DMS79 (cell line): ENCODE results near the gene CHMP6.
"Not testable (repeated sequence)": the region's sequence is repeated elsewhere in the genome, so short reads cannot be mapped to it uniquely, and the experiment has no call there.

Experiments
- DNase-seq: peaks from one replicate; lab custom pipeline; 2025; lab: John Stamatoyannopoulos, UW

CHMP6 gene

DNA sequence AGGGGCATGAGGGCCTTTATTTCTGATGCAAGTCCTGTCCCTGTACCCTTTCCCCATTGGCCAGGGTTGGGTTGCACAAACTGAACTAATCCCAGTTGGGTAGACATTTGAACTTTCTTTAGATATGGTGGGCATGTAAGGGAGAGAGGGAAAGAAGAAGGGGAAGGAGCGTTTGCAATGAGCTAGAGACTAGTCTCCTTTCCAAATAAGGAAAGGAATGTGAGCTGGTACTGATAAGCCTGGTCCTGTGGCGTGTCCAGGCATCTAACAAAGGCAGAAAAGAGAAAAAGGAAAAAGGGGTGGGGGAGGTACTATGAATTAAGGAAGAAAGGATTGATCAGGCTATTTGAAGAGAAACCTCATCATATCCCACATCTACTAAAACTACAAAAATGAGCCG, 20.3 kb downstream of the CHMP6 start:
- no peak for DNase-seq

GRCh38 chr17:81012574-81013447, 21.2 kb downstream of the CHMP6 start:
- DNase-seq, result no peak

DNA sequence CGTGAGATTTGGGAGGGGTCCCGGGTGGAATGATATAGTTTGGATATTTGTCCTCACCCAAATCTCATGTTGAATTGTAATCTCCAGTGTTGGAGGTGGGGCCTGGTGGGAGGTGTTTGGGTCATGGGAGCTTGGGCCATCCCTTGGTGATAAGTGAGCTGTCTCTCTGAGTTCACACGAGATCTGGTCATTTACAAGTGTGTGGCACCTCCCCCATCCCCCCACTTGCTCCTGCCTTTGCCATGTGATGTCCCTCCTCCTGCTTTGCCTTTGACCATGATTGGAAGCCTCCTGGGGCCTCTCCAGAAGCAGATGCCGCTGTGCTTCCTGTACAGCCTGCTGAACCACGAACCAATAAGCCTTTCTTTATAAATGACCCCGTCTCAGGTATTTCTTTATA, 22.0 kb downstream of the CHMP6 start:
- DNase-seq, result no peak

DNA sequence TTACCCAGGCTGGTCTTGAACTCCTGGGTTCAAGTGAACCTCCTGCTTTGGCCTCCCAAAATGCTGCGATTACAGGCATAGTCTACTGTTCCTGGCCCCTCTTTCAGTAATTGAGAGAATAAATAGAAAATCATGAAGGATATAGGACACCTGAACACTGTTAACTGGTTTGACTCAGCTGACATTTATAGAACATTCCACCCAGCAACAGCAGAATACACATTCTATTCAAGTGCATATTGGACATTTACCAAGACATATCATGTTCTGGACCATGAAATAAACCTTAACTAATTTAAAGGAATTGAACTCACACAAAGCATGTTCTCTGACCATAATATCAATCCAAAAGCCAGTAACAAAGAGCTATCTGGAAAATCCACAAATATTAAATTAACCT, 23.5 kb downstream of the CHMP6 start:
- no peak for DNase-seq

DNA sequence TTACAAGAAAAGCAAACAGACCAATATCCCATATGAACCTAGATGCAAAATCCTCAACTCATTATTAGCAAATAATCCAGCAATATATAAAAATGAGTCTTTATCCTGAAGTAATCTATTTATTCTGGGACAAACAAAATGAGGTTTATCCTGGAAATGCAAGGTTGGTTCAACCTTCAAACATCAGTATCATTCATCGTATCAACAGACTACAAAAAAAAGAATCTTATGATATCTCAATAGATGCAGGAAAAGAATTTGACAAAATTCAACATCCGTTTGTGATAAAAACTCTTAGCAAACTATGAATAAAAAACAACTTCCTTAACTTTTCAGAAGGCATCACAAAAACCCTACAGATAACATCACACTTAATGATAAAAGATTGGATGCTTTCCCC, 24.9 kb downstream of the CHMP6 start:
- DNase-seq, result no peak

- not testable (repeated sequence) for DNase-seq
These were observed 25.7 kb downstream of the CHMP6 start for GRCh38 chr17:81017330-81017729.

GRCh38 chr17:81018044-81018802, 26.6 kb downstream of the CHMP6 start:
- DNase-seq, result no peak

DNA sequence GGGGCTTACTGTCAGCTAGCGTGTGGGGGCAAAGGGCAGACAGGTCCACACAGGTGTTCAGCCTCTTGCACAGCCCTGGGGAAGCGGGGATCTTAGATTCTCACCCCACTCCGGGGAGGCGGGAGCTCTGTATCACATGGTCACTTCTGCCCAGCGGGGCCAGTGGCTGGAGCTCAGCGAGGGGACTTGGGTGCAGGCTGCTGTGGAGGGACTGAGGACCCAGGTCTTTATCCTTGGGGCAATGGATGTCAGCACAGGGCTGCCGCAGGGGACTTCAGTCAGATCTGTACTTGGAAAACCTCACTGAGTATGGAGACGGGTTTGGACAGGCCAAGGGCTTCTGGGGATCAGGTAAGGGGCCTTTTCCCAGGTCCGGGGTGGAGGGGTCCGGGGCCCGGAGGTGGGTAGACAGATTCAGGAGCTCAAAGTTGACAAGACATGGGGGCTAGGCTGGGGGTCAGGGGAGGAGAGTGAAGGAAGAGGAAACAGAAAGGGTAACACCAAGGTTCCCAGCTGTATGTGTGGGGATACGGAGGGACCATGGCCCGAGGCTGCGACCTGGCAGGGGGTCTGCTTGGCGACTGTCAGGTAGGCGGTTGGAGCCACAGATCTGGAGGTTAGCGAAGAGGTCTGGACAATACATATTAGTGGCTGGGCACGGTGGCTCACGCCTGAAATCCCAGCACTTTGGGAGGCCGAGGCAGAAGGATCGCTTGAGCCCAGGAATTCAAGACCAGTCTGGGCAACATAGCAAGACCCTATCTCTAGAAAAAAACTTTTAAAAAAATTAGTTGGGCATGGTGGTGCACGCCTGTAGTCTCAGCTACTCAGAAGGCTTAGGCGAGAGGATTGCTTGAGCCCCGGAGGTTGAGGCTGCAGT, 28.2 kb downstream of the CHMP6 start:
- DNase-seq, result no peak

DNA sequence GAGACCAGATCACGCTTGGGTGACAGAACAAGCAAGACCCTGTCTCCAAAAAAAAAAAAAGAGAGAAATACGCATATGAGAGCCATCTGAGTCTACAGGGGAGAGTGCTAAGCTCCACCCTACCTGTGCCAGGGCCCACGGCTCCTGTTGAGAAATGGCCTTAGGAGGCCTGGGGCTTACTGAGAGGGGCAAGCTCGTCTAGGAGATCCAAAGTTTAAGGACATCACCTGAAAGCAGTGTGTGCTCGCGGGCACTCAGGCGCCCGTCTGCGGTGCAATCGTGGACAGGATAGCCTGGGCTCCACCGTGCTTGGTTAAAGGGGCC, 28.8 kb downstream of the CHMP6 start:
- DNase-seq, result no peak

DNA sequence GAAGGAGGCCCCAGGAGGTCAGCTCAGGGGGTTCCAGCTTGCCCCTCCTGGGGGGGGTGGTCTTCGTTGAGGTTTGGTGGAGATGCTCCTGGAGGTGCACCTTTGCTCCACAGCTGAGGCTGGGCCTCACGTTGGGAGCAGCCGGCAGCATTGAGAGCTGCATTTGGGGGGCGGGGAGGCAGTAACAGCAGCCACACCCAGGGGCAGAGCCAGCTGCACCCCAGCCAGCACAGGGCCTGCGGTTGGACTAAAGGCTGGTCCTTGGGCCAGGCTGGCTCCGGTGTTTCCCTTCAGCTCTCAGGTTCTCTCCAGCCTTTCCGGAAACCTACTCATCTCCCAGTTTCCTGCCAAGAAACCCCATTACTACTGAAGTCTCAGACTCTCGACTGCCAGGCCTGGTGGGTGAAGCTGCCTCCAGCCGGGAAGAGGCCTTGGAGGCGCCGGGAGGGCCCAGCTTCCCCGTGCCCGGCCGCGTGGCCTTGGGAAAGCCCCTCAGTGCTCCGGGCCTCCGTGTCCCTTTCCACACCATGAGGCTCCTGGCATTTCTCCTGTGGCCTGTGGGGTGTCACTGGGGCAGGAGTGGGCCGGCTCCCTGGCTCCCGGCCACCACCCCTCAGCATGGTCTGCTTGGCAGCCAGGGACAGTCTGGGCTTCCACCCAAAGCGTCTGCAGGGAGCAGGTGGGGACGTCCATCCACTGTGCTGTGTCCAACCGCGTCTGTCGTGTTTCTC, 29.3 kb downstream of the CHMP6 start:
- DNase-seq, result no peak

- DNase-seq, result no peak
These were observed 30.1 kb downstream of the CHMP6 start for GRCh38 chr17:81021531-81022343.

DNA sequence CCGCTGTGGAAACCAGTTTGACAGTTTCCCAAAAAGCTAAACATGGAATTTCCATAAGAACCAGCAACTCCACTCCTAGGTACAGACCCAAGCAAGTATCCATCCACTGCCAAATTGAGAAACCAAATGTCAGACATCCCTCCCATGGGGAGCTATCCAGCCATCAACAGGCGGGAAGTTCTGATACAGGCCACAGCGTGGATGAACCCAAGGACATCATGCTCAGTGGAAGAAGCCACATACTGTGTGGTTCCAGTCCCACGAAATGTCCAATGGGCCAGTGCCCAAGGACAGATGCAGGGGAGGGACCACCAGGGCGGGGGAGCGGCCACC, 30.7 kb downstream of the CHMP6 start:
- no peak for DNase-seq

DNA sequence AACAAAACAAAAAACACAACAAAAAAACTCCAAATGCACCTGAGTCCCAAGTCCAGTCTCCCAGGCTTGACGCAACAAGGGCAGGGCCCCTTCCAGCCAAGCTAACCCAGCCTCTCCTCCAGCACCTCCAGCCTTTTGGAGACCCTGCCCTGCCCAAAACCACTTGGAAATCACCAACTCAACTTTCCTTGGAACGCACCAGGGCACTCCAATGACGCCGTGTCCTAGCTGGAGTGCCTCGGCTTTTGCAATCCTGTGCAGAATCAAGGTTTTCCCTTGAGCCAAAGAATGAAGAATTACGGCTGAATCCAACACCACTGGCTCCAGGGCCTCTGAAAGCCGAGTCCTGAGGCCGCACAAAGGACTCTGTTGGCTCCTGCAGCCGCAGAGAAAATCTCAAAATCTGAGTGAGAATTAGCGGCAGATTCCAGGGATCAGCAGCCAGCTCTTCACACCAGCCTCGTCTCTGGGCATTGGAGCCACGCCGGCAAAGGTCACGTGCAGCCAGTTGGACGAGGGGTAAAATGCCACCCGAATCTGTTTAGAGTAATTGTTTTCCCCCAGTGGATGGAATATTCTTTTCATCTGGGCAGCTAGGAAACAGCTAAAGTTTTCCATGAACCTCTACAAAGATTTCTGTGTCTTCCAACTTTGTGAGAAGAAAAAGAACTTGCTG, 33.6 kb downstream of the CHMP6 start:
- no peak for DNase-seq

GRCh38 chr17:81025741-81026129, 34.1 kb downstream of the CHMP6 start:
- no peak for DNase-seq

DNA sequence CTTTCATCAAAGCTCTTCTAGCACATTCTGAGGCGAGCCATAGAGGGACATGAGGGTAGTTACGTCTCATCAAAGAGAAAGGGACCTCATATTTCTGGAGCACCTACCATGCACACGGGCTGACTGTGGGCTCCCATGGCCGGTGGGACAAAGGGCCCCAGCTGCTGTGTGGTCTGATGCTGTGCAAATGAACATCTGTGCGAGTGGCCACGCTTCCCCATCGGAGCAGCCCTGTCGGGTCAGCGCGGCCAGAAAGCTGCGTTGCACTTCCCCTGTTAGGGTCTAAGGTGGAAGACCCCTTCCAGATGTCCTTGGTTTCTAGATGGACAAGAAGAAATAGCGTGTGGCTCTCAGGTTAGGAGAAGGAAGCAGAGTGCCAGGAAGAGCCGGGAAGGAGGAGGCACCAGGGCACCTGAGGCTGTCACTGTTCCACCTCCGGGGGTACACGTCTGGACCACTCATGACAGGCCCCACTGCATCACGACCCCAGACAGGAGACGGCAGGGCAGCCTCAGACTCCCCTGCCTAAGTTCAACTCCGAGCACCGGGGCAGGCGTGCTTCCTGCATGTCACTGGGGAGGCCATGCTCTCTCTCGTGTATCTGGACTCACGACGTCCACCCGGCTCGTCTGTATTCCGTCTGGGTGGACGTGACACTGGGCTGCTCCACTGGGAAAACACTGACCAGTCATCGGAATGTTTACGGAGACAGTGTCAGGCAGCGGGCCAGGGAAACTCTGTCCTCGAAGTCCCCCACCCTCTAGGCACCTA, 34.8 kb downstream of the CHMP6 start:
- no peak for DNase-seq

- DNase-seq, result no peak
These were observed 35.4 kb downstream of the CHMP6 start for GRCh38 chr17:81027038-81027437.

DNA sequence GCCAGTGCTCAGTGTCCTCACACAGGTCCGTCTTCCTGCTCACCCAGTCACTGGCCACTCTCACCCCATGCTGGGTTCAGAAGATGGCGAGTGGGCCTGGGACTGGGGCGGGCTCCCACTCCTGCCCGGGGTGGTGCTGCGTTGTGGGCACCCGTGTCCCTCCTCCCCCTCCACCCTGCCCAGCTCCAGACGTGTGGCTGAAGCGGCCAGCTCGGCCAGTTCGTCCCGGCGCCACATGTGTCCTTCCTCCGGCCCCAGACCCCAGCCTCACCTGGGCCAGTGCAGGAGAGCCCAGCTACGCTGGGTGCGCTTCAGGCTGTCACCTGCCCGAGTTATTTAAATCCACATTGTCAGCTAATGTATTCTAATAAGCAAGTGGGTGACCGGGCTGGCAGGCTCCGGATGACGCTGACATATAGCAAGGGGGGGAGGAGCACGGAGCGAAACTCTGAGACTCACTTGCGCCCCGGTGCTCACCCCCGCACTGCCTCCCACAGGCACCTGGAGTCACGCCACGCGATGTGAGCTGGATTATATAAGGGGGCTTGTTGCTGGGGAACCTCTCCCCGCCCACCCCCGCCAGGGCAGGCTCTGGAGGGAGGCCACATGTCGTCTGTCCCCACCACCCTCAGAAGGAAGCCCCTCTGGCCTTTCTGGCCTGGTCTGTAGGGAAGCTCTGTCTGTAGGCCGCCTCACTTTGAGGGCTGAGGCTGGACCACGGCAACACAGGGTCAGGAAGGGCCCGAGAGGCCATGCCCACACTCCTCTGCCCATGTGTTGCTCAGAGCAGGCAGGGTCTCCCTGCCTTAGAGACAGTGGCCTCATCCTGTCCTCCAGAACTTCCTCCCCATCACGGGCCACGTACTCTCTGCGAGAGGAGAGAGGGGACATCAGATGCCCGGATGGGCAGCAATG, 36.2 kb downstream of the CHMP6 start:
- DNase-seq, result no peak

GRCh38 chr17:81028506-81028858, 36.8 kb downstream of the CHMP6 start:
- DNase-seq, result no peak

- no peak for DNase-seq
These were observed 38.2 kb downstream of the CHMP6 start for GRCh38 chr17:81029859-81030258.
